Measurements from ENCODE around the gene SLC4A11. TPM values are rescaled to one million over a fixed set of nuclear protein-coding genes. Genes with fewer than 3 reads are reported as not detected.
A peak's percentile ranks its signal among the peaks of the same experiment; 100 is the strongest.

The SLC4A11 gene
- total RNA-seq, 1 experiment from 2014 or later, result 16.4 TPM

GRCh38 chr20:3238616-3239025 lies 369 bp downstream of the SLC4A11 start:
- Histone ChIP-seq H3K27me3 (no peaks in the 10 kb centered on the region), H3K9me3 (replicated peaks) (no peaks in the 10 kb centered on the region), H3K27ac (peak overlapping the region; percentile 43; the same call in 1 of the 2 replicates), H3K4me3 (peak overlapping the region; percentile 87), H3K4me1 (peaks cover 3% of the 10 kb centered on the region; the same call in 1 of the 2 replicates), H3K36me3 (peaks cover 5% of the 10 kb centered on the region; the same call in 1 of the 2 replicates)
- DNase-seq, result peak; percentile 81 to 82

GRCh38 chr20:3237958-3238615 lies 903 bp downstream of the SLC4A11 start:
- DNase-seq, result no peak
- H3K4me3 ChIP-seq, result peak overlapping the region; percentile 87
- peaks cover 6% of the 10 kb centered on the region; the same call in 1 of the 2 replicates for H3K36me3 ChIP-seq
- H3K9me3 ChIP-seq (replicated peaks), result no peaks in the 10 kb centered on the region
- peak overlapping the region; percentile 43; the same call in 1 of the 2 replicates for H3K27ac ChIP-seq
- H3K4me1 ChIP-seq, result peaks cover 3% of the 10 kb centered on the region; the same call in 1 of the 2 replicates
- H3K27me3 ChIP-seq, result no peaks in the 10 kb centered on the region

- Histone ChIP-seq H3K4me1 (peaks cover 3% of the 10 kb centered on the region; the same call in 1 of the 2 replicates), H3K4me3 (peak overlapping the region; percentile 87), H3K27me3 (no peaks in the 10 kb centered on the region), H3K9me3 (replicated peaks) (no peaks in the 10 kb centered on the region), H3K36me3 (peaks cover 6% of the 10 kb centered on the region; the same call in 1 of the 2 replicates), H3K27ac (no peak overlapping the region)
- DNase-seq, result no peak
These were observed 1.7 kb downstream of the SLC4A11 start for GRCh38 chr20:3237011-3237957.

- Histone ChIP-seq H3K36me3 (peaks cover 6% of the 10 kb centered on the region; the same call in 1 of the 2 replicates), H3K9me3 (replicated peaks) (no peaks in the 10 kb centered on the region), H3K4me3 (no peak overlapping the region), H3K27me3 (no peaks in the 10 kb centered on the region), H3K4me1 (peaks cover 3% of the 10 kb centered on the region; the same call in 1 of the 2 replicates), H3K27ac (no peak overlapping the region)
- no peak for DNase-seq
These were observed 3.2 kb downstream of the SLC4A11 start for GRCh38 chr20:3235666-3236324.

GRCh38 chr20:3233991-3234498 lies 4.9 kb downstream of the SLC4A11 start:
- Histone ChIP-seq H3K36me3 (peaks cover 10% of the 10 kb centered on the region; the same call in 1 of the 2 replicates), H3K9me3 (replicated peaks) (no peaks in the 10 kb centered on the region), H3K4me3 (no peak overlapping the region), H3K4me1 (peaks cover 3% of the 10 kb centered on the region; the same call in 1 of the 2 replicates), H3K27me3 (no peaks in the 10 kb centered on the region), H3K27ac (no peak overlapping the region)
- DNase-seq, result no peak

- no peak for DNase-seq
- Histone ChIP-seq H3K4me1 (peaks cover 3% of the 10 kb centered on the region; the same call in 1 of the 2 replicates), H3K4me3 (no peak overlapping the region), H3K27me3 (no peaks in the 10 kb centered on the region), H3K9me3 (replicated peaks) (no peaks in the 10 kb centered on the region), H3K36me3 (peaks cover 10% of the 10 kb centered on the region; the same call in 1 of the 2 replicates), H3K27ac (no peak overlapping the region)
These were observed 5.6 kb downstream of the SLC4A11 start for GRCh38 chr20:3233131-3233990.

GRCh38 chr20:3231889-3232588 lies 7.0 kb downstream of the SLC4A11 start:
- Histone ChIP-seq H3K4me1 (no peaks in the 10 kb centered on the region; the same call in 1 of the 2 replicates), H3K27me3 (no peaks in the 10 kb centered on the region), H3K9me3 (replicated peaks) (no peaks in the 10 kb centered on the region), H3K4me3 (no peak overlapping the region), H3K27ac (no peak overlapping the region), H3K36me3 (peaks cover 10% of the 10 kb centered on the region; the same call in 1 of the 2 replicates)
- no peak for DNase-seq

- Histone ChIP-seq H3K4me1 (peaks cover 4% of the 10 kb centered on the region; the same call in 1 of the 2 replicates), H3K9me3 (replicated peaks) (no peaks in the 10 kb centered on the region), H3K36me3 (peaks cover 15% of the 10 kb centered on the region), H3K4me3 (no peak overlapping the region), H3K27ac (no peak overlapping the region), H3K27me3 (no peaks in the 10 kb centered on the region)
- DNase-seq, result no peak
These were observed 7.9 kb downstream of the SLC4A11 start for GRCh38 chr20:3231116-3231515.

- DNase-seq, result no peak
- no peaks in the 10 kb centered on the region for H3K9me3 ChIP-seq (replicated peaks)
- H3K27me3 ChIP-seq, result no peaks in the 10 kb centered on the region
- peaks cover 8% of the 10 kb centered on the region; the same call in 1 of the 2 replicates for H3K4me1 ChIP-seq
- H3K4me3 ChIP-seq, result no peak overlapping the region
- H3K27ac ChIP-seq, result no peak overlapping the region
- H3K36me3 ChIP-seq, result peaks cover 15% of the 10 kb centered on the region
These were observed 9.2 kb downstream of the SLC4A11 start for GRCh38 chr20:3229798-3230197.

GRCh38 chr20:3229158-3229557 lies 9.8 kb downstream of the SLC4A11 start:
- DNase-seq, result no peak
- no peaks in the 10 kb centered on the region for H3K27me3 ChIP-seq
- no peak overlapping the region for H3K27ac ChIP-seq
- no peaks in the 10 kb centered on the region for H3K9me3 ChIP-seq (replicated peaks)
- H3K36me3 ChIP-seq, result peaks cover 15% of the 10 kb centered on the region
- H3K4me3 ChIP-seq, result no peak overlapping the region
- H3K4me1 ChIP-seq, result peaks cover 11% of the 10 kb centered on the region; the same call in 1 of the 2 replicates

- DNase-seq, result no peak
- Histone ChIP-seq H3K36me3 (peaks cover 11% of the 10 kb centered on the region), H3K4me1 (peaks cover 16% of the 10 kb centered on the region), H3K27me3 (no peaks in the 10 kb centered on the region), H3K4me3 (no peak overlapping the region), H3K27ac (no peak overlapping the region), H3K9me3 (replicated peaks) (no peaks in the 10 kb centered on the region)
These were observed 10.3 kb downstream of the SLC4A11 start for GRCh38 chr20:3228750-3229032.

GRCh38 chr20:3227936-3228749 lies 10.8 kb downstream of the SLC4A11 start:
- Histone ChIP-seq H3K27ac (no peak overlapping the region), H3K27me3 (no peaks in the 10 kb centered on the region), H3K4me3 (no peak overlapping the region), H3K9me3 (replicated peaks) (no peaks in the 10 kb centered on the region), H3K4me1 (peaks cover 21% of the 10 kb centered on the region), H3K36me3 (peaks cover 9% of the 10 kb centered on the region)
- no peak for DNase-seq

Measured in SJCRH30 (cell line).